Measurements from ENCODE around the gene LRPPRC.
"Not testable (repeated sequence)": the region's sequence is repeated elsewhere in the genome, so short reads cannot be mapped to it uniquely, and the experiment has no call there.

The LRPPRC gene

DNA sequence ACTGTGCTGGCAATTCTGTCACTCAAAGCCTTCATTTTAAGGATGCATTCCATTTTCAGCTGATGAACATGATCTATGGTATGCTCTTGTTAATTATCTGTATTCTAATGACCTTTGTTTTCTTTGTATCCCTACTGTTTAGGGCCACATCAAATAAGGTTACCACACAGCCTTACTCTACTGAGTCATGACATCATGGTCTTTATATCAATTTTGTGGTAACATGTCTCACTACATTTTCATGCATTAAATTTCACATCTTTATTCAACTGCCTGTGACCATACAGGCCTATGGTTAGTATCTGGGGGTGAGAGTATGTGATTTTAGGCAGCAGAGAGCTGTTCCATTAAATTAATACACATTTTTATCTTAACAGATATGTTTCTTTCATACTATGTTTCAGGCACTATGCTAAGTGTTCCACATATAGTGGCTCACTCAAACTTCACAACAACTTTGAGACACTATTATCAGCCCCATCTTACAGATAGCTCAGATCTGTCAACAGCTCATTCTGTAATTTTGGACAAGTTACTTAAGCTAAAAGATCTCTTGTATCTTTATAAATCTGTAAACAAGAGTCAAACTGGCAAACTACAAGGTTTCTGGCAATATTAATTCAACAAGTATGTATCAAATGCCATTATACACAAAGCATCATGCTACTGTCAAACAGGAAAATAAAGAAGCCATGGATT, 18.0 kb downstream of the LRPPRC start:
- no peak for DNase-seq

DNA sequence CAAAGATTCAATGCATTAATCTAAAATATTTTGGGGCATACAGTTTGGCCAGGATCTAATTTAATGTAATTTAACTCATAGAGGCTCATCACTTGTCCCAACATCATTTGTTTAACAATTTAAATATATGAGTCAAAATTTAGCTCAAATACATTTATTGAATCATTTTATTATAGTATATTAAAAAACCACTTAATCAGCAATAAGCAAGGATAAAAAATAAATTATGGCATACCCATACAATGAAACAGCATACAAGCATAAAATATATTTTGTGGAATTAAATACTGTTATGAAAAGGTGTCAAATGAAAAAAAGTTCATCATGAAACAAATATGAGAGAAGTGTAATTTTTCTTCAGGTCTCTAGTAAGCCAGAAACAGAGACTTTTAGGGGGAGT, 34.9 kb downstream of the LRPPRC start:
- DNase-seq: no peak

DNA sequence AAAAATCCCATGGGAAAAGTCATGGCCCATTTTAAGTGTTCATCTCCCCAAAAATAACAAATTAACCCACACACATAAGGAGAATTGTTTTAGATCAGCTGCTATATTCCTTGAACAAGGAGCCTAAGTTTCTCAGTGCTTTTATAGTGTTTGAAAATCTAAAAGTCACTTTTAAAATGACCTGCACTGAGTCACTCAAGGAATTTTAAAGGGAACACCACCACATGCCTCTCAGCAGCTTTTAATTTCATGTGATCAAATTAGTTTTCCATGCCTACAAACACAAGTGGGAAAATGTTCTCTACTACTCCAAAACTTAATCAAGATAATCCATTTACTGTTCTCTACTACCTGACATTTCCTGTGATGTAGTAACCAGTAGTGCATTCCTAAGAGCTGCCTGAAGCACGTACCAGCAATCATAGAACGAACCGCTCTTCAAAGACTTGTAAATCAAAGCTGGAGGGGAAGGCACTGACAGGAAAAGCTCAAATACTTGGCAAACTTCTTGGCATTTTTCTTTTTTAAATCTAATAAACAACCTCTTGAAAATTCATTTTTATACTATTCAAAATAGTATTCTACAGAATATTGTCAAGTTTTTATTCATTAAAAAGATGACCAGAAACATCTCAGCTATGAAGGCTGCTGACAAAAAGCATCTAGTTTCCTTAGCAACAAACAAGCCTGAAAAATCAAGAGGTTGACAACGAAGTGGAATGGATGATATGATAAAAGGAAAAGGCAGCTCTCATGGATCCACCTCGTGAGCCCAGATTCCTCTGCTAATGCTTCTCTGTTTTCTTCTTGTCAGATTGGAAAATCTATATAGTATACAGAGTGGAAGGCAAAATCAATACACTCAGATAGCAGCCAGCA, 37.2 kb downstream of the LRPPRC start:
- DNase-seq: no peak

DNA sequence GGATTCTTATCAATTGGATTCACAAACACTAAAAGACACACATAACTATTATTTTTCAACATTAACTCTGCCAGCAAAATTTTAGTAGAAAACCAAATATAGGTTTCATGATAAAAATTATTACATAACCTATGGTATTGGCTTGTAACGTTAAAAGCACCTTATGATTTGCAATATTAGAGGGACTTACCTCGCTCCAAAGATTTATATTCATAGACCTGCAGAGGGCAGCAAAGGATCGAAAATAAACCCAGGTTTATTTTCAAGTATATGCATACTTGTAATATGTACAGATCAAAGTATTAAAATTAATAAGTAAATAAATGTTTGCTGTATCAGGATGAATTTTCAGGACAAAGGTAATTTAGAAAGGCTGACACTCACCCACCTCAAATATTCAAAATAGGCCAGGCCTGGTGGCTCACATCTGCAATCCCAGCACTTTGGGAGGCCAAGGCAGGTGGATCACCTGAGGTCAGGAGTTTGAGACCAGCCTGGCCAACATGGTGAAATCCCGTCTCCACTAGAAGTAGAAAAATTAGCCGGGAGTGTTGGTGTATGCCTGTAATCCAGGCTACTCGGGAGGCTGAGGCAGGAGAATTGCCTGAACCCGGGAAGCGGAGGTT, 45.3 kb downstream of the LRPPRC start:
- DNase-seq: peak; percentile 37

DNA sequence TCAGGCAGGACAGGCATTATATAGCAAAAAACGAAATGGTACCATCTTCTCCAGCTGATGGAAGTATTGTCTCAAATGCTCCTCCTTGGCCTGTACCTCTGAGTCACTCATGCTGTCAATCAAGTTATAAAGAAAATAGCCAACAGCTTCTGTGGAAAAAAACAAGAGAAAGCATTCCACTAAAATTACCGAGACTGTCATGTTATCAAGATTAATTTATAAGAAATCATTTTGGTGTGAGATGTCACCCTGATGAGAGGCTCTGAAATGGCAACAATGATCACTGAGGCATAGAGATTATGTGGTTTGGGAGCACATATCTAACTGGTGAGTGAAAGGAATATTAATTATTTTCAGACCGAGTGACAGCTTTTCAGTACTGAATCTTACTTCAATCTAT, 47.4 kb downstream of the LRPPRC start:
- DNase-seq: no peak

DNA sequence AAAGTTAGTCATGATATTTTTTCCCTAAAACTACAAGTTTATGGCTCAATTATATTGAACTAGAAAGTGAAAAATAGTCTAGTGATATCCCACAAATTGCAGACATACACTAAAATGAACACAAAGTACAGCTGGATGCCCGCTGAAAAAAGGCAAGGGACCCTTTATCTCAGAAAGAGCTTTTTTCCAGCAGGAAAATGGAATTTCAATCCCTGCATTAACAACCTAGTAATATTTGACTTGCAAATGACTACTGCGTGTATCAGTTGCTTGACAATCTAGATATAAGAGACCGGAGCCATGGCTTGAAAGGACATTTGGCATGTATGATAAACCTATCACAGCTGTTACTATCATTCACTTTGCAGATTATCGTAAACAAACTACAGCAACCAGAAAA, 49.1 kb downstream of the LRPPRC start:
- no peak for DNase-seq

DNA sequence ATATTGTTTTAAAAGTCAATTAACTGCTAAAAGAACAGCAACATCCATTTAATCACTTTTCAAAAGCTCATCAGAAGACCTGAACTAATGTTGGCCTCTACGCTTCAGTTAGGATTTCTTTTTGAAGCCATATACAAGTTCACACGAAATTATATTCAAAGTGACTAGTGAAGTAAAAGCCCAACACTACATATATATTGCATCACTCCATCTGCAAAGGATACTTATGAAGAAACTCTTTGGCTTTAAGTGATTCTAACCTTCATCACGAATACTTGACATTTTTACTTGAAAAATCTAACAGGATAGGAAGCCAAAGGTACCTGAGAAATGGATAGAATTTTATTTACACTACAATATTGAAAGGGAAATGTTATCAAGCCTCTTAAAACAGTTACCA, 50.4 kb downstream of the LRPPRC start:
- no peak for DNase-seq

DNA sequence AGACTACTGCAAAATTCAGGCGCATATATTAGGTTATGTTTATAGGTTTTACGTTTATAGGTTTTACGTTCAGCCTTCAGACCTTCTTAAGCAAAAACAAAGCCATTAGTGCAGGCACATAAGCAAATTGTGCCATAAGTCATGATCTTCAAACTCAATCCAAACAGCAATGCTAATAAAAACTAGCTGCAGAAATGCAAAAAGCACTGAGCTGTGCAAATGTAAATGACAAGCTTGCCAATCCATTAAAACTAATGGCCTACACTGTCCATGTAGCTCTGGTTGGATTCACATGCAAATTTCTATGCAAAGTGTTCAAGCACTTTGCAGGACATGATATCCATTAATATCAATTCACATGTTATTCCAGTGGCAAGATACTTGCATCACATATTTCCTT, 50.9 kb downstream of the LRPPRC start:
- no peak for DNase-seq

DNA sequence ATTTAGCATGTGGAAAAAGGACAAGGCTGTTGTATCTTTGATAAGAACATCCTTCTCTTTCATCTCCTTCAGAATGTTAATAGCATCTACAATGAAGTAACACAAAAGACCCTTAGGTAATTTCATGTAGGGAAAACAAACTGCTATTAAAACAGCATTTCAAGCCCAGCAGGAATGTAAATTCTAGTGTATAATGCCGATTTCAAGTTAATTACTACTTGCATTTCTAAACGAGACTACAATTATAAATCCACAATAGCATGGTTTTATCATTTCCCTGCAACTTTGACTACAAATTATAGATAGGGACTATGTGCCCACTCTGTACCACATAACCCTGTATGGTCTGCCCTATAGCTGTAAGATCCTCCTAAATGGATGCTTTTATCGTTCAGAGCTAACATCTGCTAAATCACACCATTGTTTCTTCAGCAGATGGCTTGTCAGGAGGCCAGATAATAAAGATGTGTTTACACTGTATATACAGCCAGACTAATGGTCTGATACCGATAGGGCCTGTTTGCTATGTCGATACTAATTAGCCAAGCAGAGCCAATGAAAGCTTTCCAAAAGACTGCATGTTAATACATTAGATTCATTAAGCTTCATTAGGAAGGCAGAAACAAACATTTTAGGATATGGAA, 51.9 kb downstream of the LRPPRC start:
- no peak for DNase-seq

DNA sequence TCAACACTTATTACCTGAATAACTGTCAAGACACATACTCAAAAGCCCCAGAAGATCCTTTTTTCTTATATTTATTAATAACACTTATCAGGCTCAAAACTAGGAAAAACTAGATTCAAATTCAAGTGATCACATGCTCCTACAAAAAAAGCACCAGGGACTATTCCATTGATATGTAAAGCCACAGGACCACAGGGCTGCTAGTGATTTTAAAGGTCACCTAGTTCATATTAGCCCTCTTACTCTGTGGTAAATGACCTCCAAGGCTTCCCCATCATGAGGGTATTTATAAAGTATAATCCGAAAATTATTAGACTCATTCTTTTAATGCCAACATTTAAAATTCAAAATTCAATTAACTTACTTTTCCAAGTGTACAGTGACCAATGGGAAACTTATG, 52.5 kb downstream of the LRPPRC start:
- no peak for DNase-seq

DNA sequence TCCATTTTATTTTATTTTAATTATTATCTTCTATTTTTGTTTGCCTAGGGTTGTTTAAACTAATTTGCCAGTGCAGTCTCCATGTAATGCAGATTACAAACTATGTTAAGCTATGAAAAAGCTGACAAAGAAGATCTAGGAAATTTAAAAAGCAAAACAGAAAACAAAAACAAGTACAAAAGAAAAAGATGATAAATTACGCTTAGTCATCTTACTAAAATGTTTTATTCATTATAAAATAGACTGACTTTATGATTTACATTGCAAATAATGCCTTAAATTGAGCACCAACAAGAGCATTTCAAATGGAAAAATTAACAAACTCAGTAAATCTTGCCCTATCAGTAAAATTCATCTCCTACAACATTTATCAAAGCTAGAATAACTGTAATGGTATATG, 52.9 kb downstream of the LRPPRC start:
- DNase-seq: no peak

DNA sequence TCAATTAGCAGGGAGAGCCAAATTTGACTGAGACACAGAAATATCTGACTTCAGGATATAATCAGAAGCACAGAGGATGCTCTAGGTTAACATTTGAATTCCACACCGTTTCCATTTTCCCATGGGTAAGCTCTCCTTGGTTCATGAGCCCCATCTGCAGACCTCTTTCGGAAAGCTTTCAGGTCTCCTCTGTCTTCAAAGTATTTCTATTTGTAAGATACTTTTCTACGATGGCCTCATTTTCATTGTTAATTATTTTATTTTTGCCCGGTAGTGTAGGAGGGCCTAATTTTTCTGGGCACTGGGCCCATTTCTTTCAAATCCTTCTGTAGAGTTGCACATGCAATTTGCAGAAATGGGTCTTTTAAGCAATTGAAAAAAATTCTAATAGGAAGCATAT, 53.8 kb downstream of the LRPPRC start:
- DNase-seq: no peak

DNA sequence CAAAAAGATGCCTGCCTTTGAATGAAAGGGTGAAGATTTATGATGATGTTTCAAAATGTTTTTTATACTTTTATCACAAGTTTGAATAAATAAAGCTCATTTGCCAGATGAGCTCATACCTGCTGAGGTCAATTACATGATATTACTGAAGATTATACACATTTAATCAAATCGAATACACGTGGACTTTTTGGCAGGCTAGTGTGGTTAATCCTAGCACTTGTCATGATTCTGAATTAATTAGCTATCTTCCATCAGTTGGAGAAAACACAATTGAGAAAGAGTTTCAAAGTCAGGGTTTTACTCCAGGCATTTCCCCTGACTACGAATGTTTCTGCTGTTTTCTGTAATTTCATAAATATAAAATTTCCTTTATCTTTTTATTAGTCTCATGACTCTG, 54.4 kb downstream of the LRPPRC start:
- DNase-seq: no peak

DNA sequence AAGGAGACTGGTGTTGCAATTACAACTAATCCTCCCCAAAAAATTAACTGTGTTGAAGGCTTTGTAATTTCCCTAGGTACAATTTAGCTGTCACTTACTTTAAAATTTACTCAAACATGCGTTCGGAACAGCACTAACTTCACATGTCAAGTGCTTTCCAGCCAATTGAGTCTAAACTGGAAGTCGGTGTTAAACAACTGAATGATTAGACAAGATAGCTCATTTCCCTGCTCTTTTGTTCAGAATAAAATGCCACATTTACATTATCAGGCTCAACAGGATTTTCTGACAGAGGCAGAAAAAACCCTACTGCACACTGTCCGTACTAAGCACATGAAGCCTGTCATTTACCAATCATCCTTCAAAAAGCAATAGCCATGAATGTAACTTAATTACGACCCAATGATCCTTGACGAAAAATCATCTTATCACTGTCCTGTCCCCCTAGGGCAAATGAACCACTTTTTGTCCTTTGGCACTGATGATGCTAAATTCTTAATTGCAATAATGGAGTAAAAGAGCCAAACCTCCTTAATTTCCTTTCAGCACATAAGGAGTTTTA, 56.0 kb downstream of the LRPPRC start:
- no peak for DNase-seq

DNA sequence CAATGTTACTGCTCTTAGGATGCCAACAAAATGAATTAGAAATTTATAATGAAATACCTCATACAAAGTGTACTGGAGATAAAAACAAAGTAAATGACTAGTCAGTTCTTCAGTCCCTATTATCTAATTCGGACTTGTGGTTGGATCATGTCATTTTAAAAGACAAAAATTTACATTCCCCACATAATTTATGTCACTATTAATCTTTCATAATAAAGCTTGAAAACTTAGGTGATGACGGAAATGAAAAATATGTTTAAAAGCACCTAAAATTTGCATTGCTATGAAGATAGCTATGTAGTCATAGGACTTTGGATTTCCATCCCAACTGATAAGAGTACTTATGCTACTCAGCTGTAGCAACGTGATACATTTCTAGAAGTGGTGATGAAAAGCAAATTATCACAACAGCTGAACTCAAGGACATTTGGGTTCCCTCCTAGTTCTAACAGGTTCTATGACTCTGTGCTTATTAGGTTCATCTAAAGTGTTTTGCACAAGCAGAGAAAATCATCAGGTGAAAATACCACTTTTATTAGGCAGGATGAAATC, 58.4 kb downstream of the LRPPRC start:
- no peak for DNase-seq

DNA sequence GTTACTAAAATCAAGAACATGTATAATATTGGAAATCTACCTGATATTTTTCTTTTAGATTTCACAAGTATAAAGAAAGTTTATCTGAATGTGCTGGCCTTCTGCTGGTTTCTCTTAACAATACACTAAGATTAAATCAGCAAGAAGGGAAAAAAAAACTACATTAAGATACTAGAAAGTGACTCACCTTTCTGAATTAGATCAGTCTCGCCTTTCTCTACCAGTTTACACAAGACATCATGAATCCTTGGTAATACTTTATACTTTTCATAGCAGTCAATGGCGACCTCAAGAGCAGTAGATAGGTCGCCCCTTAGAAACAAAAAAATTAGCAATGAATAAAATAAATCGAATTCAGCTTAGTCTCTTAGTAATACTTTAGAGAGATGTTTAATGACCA, 61.2 kb downstream of the LRPPRC start:
- no peak for DNase-seq

DNA sequence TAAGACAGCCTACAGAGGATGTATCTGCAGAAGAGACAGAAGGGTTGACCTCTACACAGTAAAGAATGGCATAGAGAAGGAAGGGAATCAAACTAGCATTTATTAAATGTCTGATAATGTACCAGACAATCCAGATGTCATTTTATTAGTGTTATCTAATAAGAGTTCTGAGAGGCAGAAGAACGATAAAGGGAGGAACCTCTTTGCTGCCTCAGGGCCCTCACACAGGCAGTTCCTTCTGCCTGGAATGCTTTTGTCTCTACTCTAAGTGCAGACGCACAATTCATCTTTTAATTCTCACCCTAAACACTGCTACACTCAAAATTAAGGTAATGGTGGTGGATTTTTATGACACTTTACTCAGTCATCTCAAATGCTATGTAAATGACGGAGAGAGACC, 64.5 kb downstream of the LRPPRC start:
- no peak for DNase-seq

DNA sequence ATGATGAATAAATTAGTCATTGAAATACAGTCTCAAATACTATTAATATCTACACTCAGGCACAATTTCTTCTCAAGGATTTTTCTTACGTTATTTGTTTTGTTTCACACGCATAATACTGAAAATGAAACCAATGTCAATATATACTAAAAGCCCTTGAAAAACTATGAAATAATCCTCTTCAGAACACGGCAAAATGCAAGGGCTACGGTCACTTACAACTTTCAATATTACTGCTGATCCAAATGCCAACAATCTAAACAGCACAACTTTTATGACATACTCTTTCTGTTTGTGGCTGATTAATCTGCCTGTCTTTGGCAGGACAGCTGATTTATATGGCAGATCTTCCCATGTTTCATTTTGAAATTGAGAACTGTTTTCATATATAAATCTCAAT, 68.3 kb downstream of the LRPPRC start:
- no peak for DNase-seq

DNA sequence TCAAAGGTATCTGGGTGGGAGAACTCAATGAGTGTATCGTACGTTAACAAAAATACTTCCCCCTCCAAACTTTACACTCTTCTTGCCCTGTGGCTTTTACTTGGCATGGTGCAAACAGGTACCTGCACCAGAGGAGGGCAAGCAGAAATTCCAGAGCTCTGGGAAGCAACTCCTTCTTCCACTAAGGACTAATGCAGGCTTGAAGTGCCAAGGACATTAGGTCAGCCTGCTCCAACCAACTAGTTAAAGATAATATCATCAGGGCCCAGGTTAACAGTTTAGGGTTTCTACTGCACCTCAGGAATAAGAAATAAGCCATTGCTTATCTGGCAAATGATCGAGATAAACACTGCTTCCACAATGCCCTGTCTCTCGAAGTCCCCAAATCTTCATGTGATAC, 70.4 kb downstream of the LRPPRC start:
- no peak for DNase-seq

DNA sequence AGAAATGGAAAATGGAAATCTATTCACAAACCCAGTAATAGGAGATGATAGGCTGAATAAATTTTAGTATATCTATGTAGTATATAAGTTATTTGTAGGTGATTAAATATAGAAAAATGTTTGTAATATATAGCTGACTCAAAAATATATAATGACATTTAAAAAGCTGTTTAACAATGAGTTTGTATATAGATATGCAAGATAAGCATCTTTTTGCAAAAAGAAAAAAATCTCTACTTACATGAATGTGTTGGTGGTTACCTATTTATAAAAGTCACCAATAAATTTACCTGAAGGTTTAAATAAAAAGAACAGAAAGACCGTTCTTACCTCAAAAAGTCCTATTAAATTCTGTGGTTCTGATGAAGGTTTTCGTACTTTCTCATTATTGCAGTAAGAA, 71.3 kb downstream of the LRPPRC start:
- DNase-seq: no peak

DNA sequence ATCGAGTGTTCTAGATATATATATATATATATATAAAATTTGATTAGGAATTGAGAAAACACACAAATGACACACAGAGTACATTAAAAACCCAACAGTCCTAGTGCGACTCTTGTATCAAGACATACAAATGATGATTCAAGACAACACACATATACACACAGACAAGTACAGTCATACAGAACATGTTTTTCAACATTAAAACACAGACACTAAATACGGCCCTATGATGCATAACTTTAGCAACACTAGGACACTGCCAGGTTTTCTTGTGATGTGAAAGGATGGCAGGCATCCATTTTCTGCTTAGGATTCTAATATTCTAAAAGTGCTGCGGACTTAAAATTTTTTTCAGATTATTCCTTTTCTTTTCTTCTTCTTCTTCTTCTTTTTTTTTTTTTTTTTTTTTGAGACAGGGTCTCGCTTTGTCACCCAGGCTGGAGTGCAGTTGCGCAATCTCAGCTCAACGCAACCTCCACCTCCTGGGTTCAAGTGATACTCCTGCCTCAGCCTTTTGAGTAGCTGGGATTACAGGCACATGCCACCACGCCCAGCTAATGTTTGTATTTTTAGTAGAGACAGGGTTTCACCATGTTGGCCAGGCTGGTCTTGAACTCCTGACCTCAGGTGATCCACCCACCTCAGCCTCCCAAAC, 84.5 kb downstream of the LRPPRC start:
- DNase-seq: not testable (repeated sequence)

DNA sequence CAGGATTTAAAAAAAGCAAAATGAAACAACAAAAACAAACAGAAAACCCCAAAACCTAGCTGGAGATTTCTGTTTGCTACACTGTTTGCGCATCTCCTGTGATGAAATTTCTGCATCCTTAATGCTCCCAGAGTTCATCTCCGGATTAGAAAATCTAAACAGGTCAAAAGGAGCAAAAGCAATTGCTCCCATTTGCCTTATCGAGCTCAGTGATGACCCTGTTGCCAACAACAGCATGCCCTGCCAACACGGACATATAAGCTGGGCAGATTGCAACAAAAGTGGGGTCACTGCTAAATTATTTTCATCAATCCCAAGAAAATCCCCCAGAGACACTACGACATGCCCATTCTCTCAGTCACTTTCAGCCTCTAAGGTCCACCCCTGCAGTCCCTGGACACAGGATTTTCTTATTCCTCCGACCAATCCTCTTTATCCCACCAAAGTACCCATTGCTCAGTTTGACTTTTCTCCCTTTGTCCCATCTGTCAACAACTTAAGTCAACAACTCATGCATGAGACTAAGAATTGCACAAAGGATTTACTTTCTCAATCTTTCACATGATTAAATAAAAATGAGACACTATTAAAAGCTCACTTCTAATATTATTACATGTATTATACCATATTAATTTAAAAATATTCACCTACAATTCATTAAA, 89.2 kb downstream of the LRPPRC start:
- DNase-seq: no peak
